ENCODE data around the gene TP53I11.

DNA sequence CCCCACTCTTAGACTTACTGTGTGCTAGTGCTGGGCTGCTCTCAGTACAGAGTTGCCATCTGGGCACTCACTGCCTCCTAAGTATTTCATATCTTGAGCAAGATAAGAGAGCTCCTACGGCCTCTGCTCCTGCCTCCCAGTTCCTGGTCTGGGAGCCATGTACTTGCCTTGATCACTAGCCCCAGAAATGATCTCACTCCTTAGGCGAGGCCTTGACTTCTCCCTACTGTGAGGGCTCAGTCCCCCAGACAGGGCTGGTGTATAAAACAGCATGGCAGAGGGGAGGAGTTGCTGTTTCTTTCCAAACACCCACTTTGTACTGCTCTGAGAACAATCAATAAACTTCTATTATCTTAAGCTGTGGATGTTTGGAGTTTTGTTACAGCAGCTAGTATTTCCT is 47.4 kb upstream of the TP53I11 start:
- TF ChIP-seq, protein P1, sequence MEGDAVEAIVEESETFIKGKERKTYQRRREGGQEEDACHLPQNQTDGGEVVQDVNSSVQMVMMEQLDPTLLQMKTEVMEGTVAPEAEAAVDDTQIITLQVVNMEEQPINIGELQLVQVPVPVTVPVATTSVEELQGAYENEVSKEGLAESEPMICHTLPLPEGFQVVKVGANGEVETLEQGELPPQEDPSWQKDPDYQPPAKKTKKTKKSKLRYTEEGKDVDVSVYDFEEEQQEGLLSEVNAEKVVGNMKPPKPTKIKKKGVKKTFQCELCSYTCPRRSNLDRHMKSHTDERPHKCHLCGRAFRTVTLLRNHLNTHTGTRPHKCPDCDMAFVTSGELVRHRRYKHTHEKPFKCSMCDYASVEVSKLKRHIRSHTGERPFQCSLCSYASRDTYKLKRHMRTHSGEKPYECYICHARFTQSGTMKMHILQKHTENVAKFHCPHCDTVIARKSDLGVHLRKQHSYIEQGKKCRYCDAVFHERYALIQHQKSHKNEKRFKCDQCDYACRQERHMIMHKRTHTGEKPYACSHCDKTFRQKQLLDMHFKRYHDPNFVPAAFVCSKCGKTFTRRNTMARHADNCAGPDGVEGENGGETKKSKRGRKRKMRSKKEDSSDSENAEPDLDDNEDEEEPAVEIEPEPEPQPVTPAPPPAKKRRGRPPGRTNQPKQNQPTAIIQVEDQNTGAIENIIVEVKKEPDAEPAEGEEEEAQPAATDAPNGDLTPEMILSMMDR (conservative IDR thresholded peaks at IDR 0.05), result no peak
- TF ChIP-seq ZFX (IDR thresholded peaks at IDR 0.05), result no peak

All from C4-2B (cell line).